HepG2 (cell line): ENCODE measurements around the gene MAB21L4. TPM values are rescaled to one million over a fixed set of nuclear protein-coding genes. Genes with fewer than 3 reads are reported as not detected.

Source experiments
- ATAC-seq: fragments of 200-7000 bp; cut with Tn5 transposase; 3 replicates; pipeline ENCODE4 v1.9.1; 2020; ENCODE audit warnings: mild to moderate bottlenecking, moderate library complexity
- BruUV-seq: library from RNA; stranded (reverse); fragments of 400-500 nt; replicated peaks from 2 replicates; lab custom pipeline; 2021; lab: Mats Ljungman, UMichigan
- CTCF ChIA-PET: fragments of 300-600 bp; formaldehyde crosslinking; extraction: SDS; loops from one replicate; lab custom pipeline; 2021; ENCODE audit warnings: low total read pairs, inconsistent platforms, low intra/inter-chr PET ratio; lab: Yijun Ruan, JAX
- POLR2A ChIA-PET: fragments of 350-600 bp; sonication (Branson Sonifier 250); formaldehyde crosslinking; loops from one replicate; lab custom pipeline; 2020; ENCODE audit warnings: antibody characterized with exemption, inconsistent platforms; lab: Yijun Ruan, JAX
- DNase-seq: peaks from one replicate; pipeline ENCODE4 v3.0.0-alpha.2; 2015; ENCODE audit warnings: low spot score
- FAIRE-seq: peaks from 3 replicates; lab custom pipeline; 2011; peaks lifted over from hg19 to GRCh38; lab: Jason Lieb, UNC
- H2AFZ ChIP-seq: one replicate; pipeline ENCODE4 v1.6.1; 2011; ENCODE audit warnings: low read length, inconsistent platforms
- H3K27ac ChIP-seq: fragments of 300-600 bp; 3 replicates; pipeline ENCODE4 v1.8.0; 2011; ENCODE audit warnings: mixed run types, mild to moderate bottlenecking, mixed read lengths, low read length, inconsistent platforms; ENCODE audit not compliant: insufficient read depth; ENCODE audit errors: extremely low read length
- H3K27me3 ChIP-seq, 2 experiments: fragments of 200-600 bp in 1 of 2; 2 replicates in 1 of 2; 3 replicates in 1 of 2; pipeline versions ENCODE4 v1.6.0 to v1.8.0; 2011; ENCODE audit warnings: low read length in 2 of 2, mild to moderate bottlenecking in 2 of 2, moderate library complexity in 2 of 2, inconsistent platforms in 1 of 2; ENCODE audit not compliant: insufficient read depth in 2 of 2, control insufficient read depth in 1 of 2
- H3K36me3 ChIP-seq, 2 experiments: fragments of 200-600 bp in 1 of 2; replicated peaks in 1 of 2; 2 replicates in 1 of 2; 3 replicates in 1 of 2; pipeline versions ENCODE4 v1.5.1 to v1.8.0; 2011; ENCODE audit warnings: low read length in 2 of 2, inconsistent platforms in 1 of 2; ENCODE audit not compliant: insufficient read depth in 2 of 2, control insufficient read depth in 1 of 2
- H3K4me1 ChIP-seq: 2 replicates; pipeline ENCODE4 v1.5.1; 2012; ENCODE audit warnings: low read length, inconsistent platforms; ENCODE audit not compliant: insufficient read depth
- H3K4me2 ChIP-seq: 2 replicates; pipeline ENCODE4 v1.6.0; 2011; ENCODE audit warnings: low read depth, low read length, inconsistent platforms
- H3K4me3 ChIP-seq, 3 experiments: fragments of 200-600 bp in 1 of 3; sonication (generic), shearing (Covaris generic) in 1 of 3; replicated peaks in 1 of 3; 2 replicates each; pipeline ENCODE4 v1.5.1; 2011 to 2016; ENCODE audit warnings: low read length in 3 of 3, inconsistent platforms in 2 of 3, low read depth in 2 of 3, mild to moderate bottlenecking in 2 of 3, control low read depth in 1 of 3, mixed read lengths in 1 of 3; ENCODE audit not compliant: insufficient read depth in 1 of 3
- H3K79me2 ChIP-seq: one replicate; pipeline ENCODE4 v1.6.1; 2011; ENCODE audit warnings: low read length, inconsistent platforms; ENCODE audit not compliant: insufficient read depth
- H3K9ac ChIP-seq: 2 replicates; pipeline ENCODE4 v1.6.0; 2011; ENCODE audit warnings: mild to moderate bottlenecking, low read depth, low read length, inconsistent platforms; ENCODE audit not compliant: insufficient read depth
- H3K9me3 ChIP-seq: 2 replicates; pipeline ENCODE4 v1.5.1; 2012; ENCODE audit warnings: mild to moderate bottlenecking, low read length
- H4K20me1 ChIP-seq: 2 replicates; pipeline ENCODE4 v1.6.0; 2011; ENCODE audit warnings: inconsistent platforms, mild to moderate bottlenecking, low read length, moderate library complexity; ENCODE audit not compliant: insufficient read depth
- CHD2 ChIP-seq: IDR thresholded peaks from 2 replicates; pipeline ENCODE4 v1.6.1; 2011; ENCODE audit warnings: low read depth, low read length, improper control_type of control experiment
- DRAP1 ChIP-seq: IDR thresholded peaks from 2 replicates; pipeline ENCODE4 v1.6.1; 2016; ENCODE audit warnings: missing genetic modification reagents, missing compliant biosample characterization
- HHEX ChIP-seq: IDR thresholded peaks from 2 replicates; pipeline ENCODE4 v1.6.1; 2016; ENCODE audit warnings: control low read depth
- HOXA5 ChIP-seq: sonication (generic); formaldehyde crosslinking; IDR thresholded peaks from 2 replicates; pipeline ENCODE4 v1.4.0; 2020; ENCODE audit warnings: missing genetic modification reagents
- NR2C2 ChIP-seq: sonication (generic); formaldehyde crosslinking; IDR thresholded peaks from 2 replicates; pipeline ENCODE4 v1.4.0; 2020; ENCODE audit warnings: missing genetic modification reagents, mild to moderate bottlenecking, moderate library complexity, borderline replicate concordance
- SALL1 ChIP-seq: sonication (generic); formaldehyde crosslinking; IDR thresholded peaks from 2 replicates; pipeline ENCODE4 v1.8.0; 2022; ENCODE audit warnings: mild to moderate bottlenecking, missing genetic modification reagents
- SIX4 ChIP-seq: sonication (generic); formaldehyde crosslinking; IDR thresholded peaks from 2 replicates; pipeline ENCODE4 v1.4.0; 2020; ENCODE audit warnings: missing genetic modification reagents
- THAP9 ChIP-seq: sonication (generic); formaldehyde crosslinking; IDR thresholded peaks from 2 replicates; pipeline ENCODE4; 2020; ENCODE audit warnings: missing genetic modification reagents, mild to moderate bottlenecking, borderline replicate concordance
- ZNF20 ChIP-seq: sonication (generic); formaldehyde crosslinking; IDR thresholded peaks from 2 replicates; pipeline ENCODE4 v1.4.0; 2020; ENCODE audit warnings: mild to moderate bottlenecking, moderate library complexity, missing genetic modification reagents
- ZNF616 ChIP-seq: sonication (generic); formaldehyde crosslinking; IDR thresholded peaks from 2 replicates; pipeline ENCODE4 v1.5.0; 2020; ENCODE audit warnings: low read depth, mild to moderate bottlenecking, missing genetic modification reagents
- ZNF780A ChIP-seq: sonication (generic); formaldehyde crosslinking; IDR thresholded peaks from 2 replicates; pipeline ENCODE4 v1.8.0; 2022; ENCODE audit warnings: mild to moderate bottlenecking, missing genetic modification reagents, moderate library complexity
- WGBS: methylation state at CpG from one replicate; pipeline ENCODE4 v1.1.6; 2017; ENCODE audit warnings: low lambda C conversion rate; 5-methylcytosine and 5-hydroxymethylcytosine counted together
- in situ Hi-C: cut with HindIII; loops from 2 replicates; pipeline ENCODE4 v1.10.0; 2017; ENCODE audit warnings: low pct_unique_long_range_greater_than_20kb; ENCODE audit not compliant: extremely low pct_ligation_motif_present
- intact Hi-C: fragments of 100-400 bp; cut with micrococcal nuclease; formaldehyde crosslinking; loops from one replicate; pipeline ENCODE4 v1.10.0; 2022; ENCODE audit not compliant: unreplicated experiment
- polyA plus RNA-seq, 8 experiments: library from polyadenylated mRNA; depleted of rRNA in 3 of 8; stranded (reverse) in 7 of 8; unstranded in 1 of 8; fragments of >200 nt; fragmentation: Illumina TruSeq in 4 of 8; extraction: Trizol in 4 of 8; gene quantifications; 2 replicates each; pipeline versions ENCODE4 v1.2.1 to v1.2.3, GENCODE V29; 2011 to 2016; ENCODE audit warnings: low read depth in 4 of 8, missing spikeins in 1 of 8, mixed read lengths in 1 of 8; ENCODE audit not compliant: insufficient read depth in 1 of 8
- total RNA-seq, 5 experiments: library from RNA; depleted of rRNA; stranded (reverse); fragments of >200 nt; fragmentation: Illumina TruSeq; extraction: Trizol; gene quantifications; 2 replicates each; pipeline ENCODE4 v1.2.3, GENCODE V29; 2016; ENCODE audit warnings: low read depth in 1 of 5

The MAB21L4 gene
- total and polyA plus RNA-seq, 2 of the 13 experiments (the other 11 are each of a cell fraction or from before 2014, with no cell fraction given): 3.0 to 14.0 TPM

DNA sequence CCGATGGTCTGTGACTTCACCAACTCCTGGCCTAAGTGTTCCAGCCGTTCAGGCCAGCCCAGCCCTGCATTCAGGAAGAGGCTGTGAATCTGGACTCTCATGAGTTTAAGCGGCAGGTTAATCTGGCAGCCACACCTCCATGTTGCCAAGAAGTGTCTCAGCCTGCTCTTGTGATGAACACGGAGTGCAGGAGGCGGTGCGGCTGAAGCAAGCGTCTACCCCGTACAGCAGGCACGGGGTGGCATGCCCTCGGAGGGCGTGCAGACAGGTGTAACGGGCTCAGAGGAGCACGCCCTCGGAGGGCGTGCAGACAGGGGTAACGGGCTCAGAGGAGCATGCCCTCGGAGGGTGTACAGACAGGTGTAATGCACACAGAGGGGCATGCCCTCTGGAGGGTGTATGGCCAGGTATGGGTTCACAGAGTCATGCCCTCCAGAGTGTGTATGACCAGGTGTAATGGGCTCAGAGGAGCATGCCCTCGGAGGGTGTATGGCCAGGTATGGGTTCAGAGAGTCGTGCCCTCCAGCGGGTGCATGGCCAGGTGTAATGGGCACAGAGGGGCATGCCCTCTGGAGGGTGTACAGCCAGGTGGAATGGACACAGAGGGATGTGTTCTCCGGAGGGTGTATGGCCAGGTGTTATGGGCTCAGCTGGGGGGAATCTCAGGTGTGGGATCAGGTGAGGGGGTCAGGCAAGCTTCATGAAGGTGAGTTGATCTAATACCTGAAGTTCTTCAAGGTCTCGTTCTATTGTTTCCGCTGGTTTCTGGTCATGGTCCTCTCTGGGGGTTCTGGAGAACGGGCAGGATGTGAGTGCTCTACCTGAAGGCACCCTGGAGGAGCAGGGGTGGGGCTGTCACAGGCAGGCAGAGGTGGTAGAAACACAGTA lies 32.8 kb upstream of the MAB21L4 start:
- FAIRE-seq (no peak), DNase-seq (no peak), ATAC-seq (no peak)
- no peak overlapping the region for H3K4me3 ChIP-seq
- ChIA-PET POLR2A (no interaction called here), CTCF (no interaction called here)
- peaks cover 10% of the 10 kb centered on the region; the same call in 1 of the 2 replicates for H3K4me1 ChIP-seq
- H3K9ac ChIP-seq: no peak overlapping the region
- TF ChIP-seq ZNF616: no peak
- no peak for TF ChIP-seq THAP9 (CRISPR knock-in tag)
- no peak for TF ChIP-seq CHD2
- TF ChIP-seq DRAP1: no peak
- no peak for TF ChIP-seq HOXA5
- TF ChIP-seq ZNF780A (CRISPR knock-in tag): no peak
- TF ChIP-seq NR2C2 (CRISPR knock-in tag): no peak
- TF ChIP-seq ZNF20: no peak
- no peak for TF ChIP-seq SALL1 (CRISPR knock-in tag)
- no peak for TF ChIP-seq SIX4 (CRISPR knock-in tag)
- TF ChIP-seq HHEX (CRISPR knock-in tag): no peak
- in situ Hi-C loops: no loop called here
- H3K36me3 ChIP-seq: no peaks in the 10 kb centered on the region
- intact Hi-C loops: no loop called here
- no peak overlapping the region for H3K4me2 ChIP-seq
- no peaks in the 10 kb centered on the region for H3K79me2 ChIP-seq
- H3K9me3 ChIP-seq: no peaks in the 10 kb centered on the region
- no peak overlapping the region for H3K27ac ChIP-seq
- WGBS: 46% methylated on average over 18 of the region's 24 CpGs
- no TSS peak for BruUV-seq
- H2AFZ ChIP-seq: no peak overlapping the region
- H3K27me3 ChIP-seq: peaks cover 31 to 86% of the 10 kb centered on the region in 2 experiments
- H4K20me1 ChIP-seq: no peaks in the 10 kb centered on the region
